Suppressor macrophage treated with lipopolysaccharide for 1 hour (primary cell): Measurements from ENCODE around the gene MPND.

ENCODE experiments used
- DNase-seq, 3 donors: peaks; one replicate each; pipeline ENCODE4 v3.0.0-alpha.2; 2020 to 2022

Gene MPND

DNA sequence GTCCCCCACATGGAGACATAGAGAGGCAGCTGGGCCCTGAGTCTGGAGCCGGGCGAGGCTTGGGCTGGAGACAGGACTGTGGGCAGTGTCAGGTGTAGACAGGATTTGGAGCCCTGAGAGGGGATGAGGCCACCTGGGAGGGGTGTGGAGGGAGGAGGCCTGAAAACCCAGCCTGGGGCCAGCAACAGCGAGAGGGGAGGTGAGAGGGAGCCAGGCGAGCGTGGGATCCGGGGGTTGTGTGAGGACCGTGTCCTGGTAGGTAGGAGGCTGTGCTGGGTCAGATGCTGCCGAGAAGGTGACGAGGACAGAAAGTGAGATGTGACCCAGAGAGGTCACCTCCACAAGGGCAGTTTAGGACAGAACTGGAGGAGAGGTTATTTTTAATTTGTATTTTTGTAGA, 7.4 kb downstream of the MPND start:
- DNase-seq, result no peak

DNA sequence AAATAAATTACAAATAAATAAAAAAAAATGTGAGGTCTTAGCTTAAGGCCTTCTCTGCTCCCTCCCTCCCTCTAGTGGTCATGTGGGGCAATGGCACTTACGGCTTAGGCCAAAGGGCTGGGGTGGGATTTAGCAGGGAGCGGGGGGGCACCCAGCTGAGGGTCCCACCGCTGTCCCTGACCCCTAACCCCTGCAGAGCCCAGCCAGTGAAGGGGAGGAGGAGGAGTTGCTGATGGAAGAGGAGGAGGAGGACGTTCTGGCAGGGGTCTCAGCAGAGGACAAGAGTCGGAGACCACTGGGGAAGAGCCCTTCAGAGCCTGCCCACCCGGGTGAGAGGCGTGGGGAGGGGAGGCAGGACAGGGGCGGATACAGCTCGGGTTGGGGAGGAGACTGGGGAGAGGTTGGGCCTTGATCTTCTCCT, 9.3 kb downstream of the MPND start:
- peak; percentile 63 to 79 (median 76) for DNase-seq

DNA sequence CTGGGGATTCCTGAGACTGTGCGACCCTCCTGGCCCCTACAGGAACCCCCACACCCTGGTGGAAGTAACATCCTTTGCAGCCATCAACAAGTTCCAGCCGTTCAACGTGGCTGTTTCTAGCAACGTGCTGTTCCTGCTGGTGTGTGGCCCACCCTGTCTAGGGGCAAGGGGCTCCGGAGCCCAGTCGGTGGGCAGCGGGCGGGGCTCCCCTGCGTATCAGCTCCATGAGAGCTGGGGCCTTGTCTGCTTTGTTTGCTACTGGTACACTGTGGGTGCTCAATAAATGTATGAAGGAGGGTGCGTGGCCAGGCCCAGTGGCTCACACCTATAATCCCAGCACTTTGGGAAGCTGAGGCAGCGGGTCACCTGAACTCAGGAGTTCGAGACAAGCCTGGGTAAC, 10.9 kb downstream of the MPND start:
- DNase-seq, result no peak

DNA sequence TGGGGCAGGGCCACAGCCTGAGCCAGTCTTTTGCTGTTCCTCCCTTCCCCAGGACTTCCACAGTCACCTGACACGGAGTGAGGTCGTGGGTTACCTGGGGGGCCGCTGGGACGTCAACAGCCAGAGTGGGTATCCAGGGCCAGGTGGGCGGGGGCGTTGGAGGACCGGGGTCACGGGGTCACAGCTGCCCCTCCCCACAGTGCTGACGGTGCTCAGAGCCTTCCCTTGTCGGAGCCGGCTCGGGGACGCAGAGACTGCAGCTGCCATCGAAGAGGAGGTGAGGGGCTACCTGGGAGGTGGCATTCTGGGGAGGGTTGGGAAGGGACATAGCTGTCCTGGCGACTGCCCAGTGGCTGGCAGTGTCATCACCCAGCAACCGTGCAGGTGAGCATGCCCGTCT, 11.5 kb downstream of the MPND start:
- no peak for DNase-seq

DNA sequence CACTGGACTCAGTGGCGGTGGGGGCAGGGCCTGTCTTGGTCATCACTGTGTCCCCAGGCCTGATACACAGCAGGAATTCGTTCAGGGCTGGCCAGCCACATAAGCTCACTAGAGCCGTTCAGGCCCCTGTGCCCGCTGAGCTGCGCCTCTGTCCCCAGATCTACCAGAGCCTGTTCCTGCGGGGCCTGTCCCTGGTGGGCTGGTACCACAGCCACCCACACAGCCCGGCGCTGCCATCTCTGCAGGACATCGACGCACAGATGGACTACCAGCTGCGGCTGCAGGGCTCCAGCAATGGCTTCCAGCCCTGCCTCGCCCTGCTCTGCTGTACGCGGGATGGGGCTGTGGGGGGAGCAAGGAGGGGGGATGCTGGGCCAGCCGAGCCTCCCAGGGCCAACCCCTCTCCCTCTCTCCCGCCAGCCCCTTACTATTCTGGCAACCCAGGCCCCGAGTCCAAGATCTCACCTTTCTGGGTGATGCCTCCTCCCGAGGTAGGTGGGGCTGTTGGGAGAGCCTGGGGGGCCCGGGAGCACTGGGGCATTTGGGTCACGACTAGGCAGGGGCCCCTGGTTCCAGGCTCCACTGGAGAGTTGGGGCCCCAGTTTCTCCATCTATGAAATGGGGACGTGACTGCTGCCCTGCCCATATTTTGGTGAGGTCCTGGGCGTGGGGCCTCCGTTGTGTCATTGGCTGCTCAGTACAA, 13.9 kb downstream of the MPND start:
- DNase-seq, result no peak

DNA sequence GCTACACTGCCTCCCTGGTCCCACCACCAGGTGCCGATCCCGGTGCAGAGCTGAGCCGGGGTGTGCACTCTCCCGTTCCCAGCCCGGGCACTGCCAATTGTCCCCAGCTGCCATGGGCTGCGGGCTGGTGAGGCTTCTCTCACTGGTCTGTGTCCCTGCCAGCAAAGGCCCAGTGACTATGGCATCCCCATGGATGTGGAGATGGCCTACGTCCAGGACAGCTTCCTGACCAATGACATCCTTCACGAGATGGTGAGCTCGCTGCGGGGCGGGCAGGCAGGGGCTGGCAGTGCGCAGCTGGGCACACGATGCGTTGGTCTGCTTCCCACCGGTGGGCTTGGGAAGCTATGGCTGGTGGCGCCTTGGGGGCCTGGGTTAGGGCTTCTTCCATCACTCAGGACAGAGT, 14.6 kb downstream of the MPND start:
- no peak for DNase-seq

DNA sequence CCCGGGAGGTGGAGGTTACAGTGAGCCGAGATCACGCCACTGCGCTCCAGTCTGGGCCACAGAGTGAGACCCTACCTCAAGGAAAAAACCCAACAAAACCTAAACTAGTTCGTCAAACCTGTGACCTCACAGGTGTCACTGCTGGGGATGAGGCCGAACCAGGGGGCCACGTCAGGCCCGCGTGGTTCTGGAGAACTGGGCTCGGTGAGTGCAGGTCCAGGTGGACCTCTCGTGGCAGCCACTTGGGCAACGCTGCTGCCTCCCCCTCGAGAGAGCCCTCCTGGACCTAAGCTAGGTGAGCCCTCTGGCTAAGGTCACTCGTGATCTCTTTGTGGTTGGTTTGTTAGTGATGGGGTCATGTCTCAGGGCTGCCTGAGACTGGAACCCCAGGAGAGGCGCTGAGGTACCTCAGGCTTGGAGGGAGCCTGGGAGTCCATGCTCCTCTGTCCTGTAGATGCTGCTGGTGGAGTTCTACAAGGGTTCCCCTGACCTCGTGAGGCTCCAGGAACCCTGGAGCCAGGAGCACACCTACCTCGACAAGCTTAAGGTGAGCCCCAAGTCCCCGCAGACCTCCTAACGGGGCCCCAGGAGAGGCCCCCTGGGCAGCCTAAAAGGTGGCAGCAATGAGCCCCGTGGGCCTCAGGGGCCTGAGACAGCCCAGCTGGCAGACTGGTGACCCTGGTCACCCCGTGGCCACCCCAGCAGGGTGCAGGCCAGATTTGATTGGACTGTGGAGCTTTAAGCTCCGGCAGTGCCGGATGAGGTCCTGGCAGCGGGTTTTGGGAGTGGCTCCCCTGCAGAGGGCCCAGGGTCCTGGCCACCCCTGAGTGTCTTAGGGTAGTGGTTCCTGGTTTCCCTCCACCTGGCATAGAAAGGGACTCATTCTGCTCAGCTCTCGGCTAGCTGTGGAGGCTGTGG, 15.6 kb downstream of the MPND start:
- no peak for DNase-seq

DNA sequence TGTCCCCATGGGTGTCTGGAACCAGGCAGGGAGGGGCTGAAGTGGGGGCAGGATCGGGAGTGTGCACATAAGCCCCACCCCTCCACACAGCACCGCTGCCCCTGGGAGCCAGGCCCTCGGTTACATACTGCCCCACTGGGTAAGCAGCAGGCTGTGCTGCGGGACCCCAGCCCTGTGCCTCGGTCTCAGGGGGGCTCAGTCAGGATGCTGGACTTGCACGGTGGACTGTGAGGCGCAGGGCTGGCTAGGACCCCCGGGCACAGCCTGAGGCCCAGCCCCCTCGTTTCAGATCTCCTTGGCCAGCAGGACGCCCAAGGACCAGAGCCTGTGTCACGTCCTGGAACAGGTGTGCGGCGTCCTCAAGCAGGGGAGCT, 16.3 kb downstream of the MPND start:
- DNase-seq, result no peak

DNA sequence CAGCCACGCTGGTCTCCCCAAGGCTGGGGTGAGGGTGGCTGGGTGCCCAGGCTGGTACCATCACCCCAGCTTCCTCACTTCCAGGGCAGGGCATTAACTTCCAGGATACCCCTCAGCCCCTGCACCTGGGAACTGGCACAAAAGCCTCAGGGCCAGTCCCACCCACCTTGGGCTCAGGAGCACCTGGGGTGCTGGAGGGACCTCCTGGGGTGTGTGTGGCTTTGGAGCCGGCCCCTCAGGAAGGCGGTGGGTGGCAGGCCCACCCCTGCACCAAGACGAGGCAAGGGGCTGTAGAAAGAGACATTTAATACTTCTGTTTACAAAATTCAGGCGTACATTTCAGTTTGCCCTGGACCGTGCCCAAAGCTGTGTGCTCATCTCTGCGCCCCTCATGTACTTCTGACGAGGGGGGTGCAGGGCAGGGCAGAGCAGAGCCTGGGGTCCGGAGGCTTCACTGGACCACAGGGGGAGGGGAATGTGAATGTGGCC, 16.8 kb downstream of the MPND start:
- no peak for DNase-seq

DNA sequence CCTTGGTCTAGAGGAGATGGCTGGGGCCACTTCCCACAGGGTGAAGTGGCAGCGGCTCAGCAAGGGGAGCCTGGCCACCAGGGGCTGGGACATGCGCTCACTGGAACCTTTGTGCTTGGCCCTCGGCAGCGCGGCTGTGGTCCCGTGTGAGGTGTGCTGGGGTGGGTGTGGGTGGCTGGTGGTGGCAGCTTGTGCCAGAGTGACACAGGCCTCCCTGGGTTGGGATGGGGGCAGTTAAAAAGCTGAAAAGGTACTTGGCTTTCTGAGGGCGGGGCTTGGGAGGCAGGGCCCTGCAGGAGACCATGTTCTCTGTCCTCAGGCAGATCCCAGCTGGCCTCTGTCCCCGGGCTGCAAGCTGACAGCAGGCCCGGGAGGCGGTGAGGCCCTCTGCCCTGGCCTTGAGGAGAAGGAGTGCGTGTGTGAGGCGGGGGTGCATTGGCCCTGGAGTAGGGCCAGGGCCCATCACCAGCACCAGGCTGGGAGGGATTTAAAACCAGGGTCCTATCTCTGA, 17.3 kb downstream of the MPND start:
- no peak for DNase-seq

DNA sequence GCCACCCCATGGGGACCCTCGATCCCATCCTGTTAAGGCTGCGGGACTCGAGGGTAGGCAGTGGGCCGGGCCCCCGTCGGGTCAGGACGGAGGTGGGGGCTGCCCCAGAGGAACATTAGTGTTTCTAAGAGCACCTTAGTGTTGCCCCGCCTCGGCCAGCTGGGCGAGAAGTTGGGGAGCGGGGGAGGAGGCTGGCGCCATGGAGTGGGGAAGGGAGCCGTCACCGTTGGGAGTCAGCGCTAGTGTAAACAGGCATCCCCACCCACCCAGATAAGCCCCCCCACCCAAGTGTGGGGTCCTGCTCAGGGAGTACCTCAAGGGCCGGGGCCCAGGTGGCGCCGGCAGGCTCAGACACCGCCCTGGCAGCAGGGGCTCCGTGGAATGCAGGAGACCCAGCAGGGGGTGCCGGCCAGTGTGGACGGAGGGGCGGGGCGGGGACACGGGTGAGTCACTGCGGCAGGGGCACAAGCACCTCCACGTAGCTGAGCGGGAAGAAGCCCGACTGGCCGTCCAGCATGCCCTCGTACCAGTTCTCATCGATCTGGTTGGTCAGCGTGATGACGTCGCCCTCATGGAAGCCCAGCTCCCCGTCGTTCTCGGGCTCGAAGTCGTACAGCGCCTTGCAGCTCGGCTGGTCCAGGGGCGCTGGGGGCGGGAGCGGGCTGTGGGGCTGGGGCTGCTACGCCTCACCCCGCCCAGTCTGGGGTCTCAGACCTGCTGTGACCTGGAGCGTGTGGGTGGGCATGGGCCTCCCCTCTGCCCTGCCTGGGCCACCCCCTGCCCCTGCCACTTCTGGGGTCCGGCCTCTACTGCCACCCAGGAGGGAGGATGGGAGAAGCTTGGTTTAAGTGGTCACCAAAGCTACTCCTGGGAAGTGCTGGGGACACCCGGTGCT, 18.0 kb downstream of the MPND start:
- no peak for DNase-seq

DNA sequence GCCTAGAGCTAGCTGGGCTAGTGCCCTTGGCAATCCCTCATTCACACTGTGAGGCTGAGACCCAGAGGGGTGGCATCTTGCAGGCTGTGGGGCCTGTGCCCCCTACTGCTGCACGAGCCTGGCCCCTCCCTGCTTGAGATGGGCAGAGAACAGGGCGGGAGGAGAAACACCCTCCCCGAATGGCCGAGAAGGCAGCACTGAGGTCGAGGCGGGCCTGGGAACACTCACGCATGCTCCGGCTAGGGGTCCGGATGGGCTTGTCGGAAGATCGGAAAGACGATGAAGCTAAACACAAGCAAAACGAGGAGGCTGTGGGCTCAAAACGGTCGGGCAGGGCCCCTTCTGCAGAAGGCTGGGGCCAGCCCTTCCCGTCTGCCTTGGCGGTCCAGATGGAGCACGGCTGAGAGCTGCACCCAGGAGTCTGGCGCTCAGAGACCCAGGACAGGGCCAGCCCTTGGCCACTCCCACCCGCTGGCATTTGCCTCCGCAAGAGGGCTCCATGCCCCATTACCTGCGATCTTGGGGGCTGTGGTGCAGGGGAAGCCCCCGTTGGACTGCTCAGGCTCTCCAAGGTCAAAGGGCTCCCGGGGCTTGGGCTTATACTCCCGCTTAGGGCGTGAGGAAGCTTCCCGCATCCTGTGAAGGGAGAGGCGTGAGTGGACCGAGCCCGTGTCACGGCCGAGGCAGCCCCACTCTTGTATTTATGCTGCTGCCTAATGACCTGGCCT, 18.9 kb downstream of the MPND start:
- DNase-seq, result no peak

DNA sequence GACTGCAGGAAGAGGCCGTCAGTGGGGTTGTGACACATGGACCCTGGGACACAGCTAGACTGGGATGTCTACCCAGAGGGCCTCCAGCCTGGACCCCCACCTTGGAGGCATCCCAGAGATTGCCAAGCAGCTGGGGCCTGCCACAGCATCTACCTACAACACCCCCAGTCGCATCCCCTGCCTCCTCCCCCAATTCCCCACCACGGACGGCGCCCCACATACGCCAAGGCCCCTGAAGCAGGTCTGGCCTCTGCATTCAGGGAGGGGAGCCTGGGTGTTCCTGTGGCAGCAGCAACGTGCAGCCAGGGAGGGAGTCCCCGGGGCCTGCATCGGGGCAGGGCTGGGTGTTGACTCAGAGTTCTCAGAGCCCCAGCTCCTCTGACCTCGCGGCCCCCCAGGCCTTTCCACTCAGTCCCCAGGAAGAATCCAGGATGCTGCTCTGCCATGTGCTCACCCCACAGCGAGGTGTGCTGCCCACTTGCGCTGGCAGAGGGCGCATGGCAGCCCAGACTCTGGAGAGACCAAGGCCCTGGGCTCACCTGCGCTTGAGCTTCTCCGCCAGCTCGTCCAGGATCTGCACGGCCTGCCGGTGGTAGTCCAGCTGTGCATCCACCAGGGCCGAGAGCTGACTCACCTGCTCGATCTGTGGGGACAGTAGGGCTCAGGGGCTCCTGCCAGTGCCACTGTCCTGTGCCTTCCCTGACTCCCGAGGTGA, 19.6 kb downstream of the MPND start:
- DNase-seq, result no peak

DNA sequence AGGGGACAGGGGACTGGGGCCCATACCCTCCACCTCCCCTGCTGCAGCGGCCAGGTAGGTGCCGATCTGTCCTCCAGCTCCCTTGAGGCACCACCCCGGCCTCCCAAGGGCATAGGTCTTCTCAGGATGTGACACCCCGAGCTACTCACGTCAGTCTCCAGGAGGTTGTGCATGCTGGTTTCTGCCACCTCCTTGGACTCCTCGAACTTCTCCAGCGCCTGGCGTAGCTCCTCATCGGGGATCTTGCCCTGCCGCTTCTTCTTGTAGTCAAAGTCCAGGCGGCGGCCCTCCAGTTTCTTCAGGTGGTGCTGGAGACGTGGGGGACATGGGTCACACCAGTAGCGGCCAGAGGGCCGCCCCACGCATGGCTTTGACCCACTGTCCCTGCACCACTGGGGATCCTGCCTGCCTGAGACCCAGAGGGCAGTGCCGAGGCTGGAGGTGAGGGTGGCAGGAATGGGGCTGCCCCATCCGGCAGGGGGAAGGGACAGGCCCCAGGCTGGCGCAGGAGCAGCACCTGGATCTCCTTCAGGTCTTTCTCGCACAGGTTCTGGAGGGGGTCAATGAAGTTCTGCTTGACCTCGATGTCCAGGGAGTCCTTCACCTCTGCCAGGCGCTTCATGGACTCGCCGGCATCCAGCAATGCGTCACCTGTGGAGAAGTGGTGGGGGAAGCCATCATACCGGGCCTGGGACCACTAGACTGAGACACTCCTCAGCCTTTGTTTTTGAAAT, 20.4 kb downstream of the MPND start:
- no peak for DNase-seq

DNA sequence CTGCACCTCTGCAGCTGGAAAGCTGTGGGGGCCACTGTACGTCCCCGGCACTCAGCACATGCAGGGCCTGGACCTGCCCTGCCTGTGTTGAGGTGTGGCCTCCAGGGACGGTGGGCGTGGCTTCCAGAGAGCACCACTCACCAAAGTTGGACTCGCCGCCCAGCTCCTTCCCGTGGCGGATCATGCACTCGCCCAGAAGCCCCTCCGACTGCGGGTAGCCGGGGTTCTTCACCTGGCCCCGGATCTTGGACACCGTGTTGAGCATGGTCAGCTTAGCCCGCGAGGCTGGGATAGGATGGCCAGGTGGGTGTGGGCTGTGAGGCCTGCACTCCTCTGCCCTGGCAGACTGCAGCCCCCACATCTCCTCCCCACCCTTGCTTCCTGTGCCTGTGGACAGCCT, 22.0 kb downstream of the MPND start:
- no peak for DNase-seq

DNA sequence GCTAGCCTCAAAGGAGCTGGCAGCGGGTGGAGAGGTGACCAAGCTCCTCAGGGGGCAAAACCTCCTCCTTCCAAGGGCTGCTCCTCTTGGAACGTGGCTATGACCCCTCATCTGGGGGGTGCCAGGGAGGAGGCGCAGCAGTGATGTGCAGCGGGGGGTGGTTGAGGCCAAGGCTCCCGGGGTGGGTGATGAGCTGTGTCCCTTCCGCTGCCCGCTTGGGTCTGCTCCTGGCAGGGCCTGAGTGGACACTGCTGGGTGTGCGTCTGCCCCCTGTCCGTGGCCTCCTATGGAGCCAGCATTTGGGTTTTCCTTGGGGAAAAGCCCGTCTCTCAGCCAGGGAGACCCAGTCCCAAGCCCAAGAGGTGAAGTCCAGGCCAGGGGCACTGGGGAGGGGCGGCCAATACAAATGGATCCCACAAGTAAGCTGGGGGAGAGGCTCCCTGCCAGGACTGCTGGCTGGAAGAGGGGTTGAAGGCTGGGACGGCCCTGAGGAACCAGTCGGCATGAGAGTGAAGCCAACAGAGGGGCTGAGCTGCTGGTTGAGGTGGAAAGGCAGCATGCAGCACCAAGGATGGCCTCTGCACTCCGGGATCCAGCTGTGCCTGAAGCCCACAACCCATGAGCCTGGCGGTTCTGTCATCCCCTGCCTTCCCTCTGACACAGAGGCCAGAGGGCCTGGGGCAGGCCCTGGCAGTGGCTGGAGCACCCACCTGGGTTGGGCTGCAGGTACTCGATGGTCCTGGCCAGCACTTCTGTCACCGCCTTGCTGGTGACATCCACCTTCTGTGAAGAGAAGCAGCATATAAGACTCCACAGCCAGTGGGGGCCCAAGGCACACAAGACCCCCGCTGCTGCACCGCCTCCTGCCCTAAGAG, 22.7 kb downstream of the MPND start:
- no peak for DNase-seq

DNA sequence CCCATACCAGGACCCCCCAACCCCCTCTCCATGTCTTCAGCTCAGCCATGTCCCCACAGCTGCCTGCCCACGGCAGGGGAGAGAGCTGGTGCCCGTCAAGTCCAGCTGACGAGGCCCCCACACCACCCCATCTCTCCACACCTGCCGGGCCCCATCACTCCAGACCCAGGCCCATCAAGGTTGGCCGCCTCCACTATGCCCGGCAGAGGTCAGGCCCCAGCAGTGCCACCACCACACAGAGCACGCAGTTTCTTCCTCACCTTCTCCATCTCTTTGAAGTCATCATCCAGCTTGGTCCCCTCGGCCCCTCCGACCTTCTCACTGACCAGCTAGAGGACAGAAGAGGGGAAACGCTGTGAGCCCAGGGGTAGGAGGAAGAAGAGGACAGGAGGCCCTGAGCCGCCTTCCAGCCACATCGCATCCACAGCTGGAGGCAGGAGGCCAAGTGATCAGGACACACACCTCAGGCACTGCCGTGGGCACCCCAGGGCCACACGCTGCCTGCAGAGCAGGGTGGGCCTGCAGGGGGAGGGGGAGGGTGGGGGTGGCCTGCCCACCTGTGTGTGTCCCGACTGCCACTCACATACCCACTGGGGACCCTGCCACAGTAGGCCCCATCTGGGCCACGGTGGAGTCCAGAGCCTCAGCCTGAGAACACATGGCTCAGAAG, 23.4 kb downstream of the MPND start:
- DNase-seq, result no peak

DNA sequence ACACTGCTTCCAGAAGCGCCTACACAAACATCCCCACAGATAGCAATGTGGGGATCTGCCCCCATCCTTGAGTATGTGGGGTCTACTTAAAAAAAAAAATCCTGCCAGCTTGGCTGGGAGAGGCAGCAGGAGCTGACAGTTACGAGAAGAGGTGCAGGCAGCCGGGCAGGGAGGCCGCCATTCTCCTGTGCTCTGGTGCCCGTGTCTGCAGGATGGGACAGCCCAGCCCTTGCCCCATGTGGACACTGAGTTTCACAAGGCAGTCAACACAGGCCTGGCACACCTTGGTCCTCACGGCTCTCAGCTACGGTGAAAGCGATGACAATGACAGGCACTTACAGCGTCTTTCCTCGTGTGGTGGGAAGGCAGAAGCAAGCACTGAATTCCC, 24.0 kb downstream of the MPND start:
- DNase-seq, result no peak

DNA sequence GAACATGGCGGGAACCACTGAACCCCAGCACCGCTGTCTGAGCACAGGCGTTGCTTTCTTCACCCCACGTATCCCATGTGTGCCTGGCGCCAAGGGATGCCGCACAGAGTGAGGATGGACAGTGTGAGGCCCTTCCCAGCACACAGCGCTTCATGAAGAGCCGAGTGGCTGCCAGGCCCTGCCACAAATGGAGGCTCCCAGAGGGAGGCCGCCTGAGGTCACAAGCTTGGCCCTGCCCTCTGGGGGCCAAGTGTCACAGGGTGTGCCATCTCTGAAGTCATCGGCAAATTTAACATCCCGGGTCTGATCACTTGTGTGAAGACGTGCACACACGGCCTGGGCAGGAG, 24.4 kb downstream of the MPND start:
- peak; percentile 26 to 58 (median 51) for DNase-seq
